HG03432 (cell line): ENCODE results near the gene EXO5.
"Not testable (repeated sequence)": the region's sequence is repeated elsewhere in the genome, so short reads cannot be mapped to it uniquely, and the experiment has no call there.

Source experiments
- ATAC-seq: cut with Tn5 transposase; IDR thresholded peaks from one replicate; pipeline ENCODE4 v1.9.1; 2021; ENCODE audit warnings: mild to moderate bottlenecking, moderate library complexity; ENCODE audit not compliant: unreplicated experiment

The EXO5 gene

GRCh38 chr1:40508375-40509341, at the start of gene EXO5:
Gene EXO5 (plus strand): TSS chr1:40508767. CDS start chr1:40514545, 5,778 bp downstream.
- ATAC-seq: peak; percentile 89

- no peak for ATAC-seq
Measured at GRCh38 chr1:40462956-40463590, 45.5 kb upstream of the EXO5 start.

- ATAC-seq: no peak
Measured at GRCh38 chr1:40469327-40469726, 39.2 kb upstream of the EXO5 start.

GRCh38 chr1:40475268-40475667, 33.3 kb upstream of the EXO5 start:
- no peak for ATAC-seq

GRCh38 chr1:40476924-40477677, 31.5 kb upstream of the EXO5 start, which contains the start of gene ZFP69:
Gene ZFP69 (plus strand): TSS chr1:40477290. CDS start chr1:40479362, 2,072 bp downstream.
- no peak for ATAC-seq

- ATAC-seq: no peak
Measured at GRCh38 chr1:40477678-40478053, 30.9 kb upstream of the EXO5 start.

GRCh38 chr1:40478276-40478675, 30.3 kb upstream of the EXO5 start:
- ATAC-seq: no peak

- no peak for ATAC-seq
Measured at GRCh38 chr1:40479156-40479555, 29.4 kb upstream of the EXO5 start.

GRCh38 chr1:40495315-40495903, 13.2 kb upstream of the EXO5 start:
- ATAC-seq: no peak

GRCh38 chr1:40502651-40503050, 5.9 kb upstream of the EXO5 start:
- ATAC-seq: not testable (repeated sequence)

GRCh38 chr1:40507973-40508372, 594 bp upstream of the EXO5 start:
- ATAC-seq: no peak

- ATAC-seq: no peak
Measured at GRCh38 chr1:40519517-40519916, 10.9 kb downstream of the EXO5 start.

GRCh38 chr1:40530735-40531380, 22.3 kb downstream of the EXO5 start:
- no peak for ATAC-seq

- ATAC-seq: peak; percentile 91
Measured at GRCh38 chr1:40531381-40532061, 23.0 kb downstream of the EXO5 start, which contains the start of gene ZNF684. Gene ZNF684 (plus strand): TSS chr1:40531637. CDS start chr1:40533167, 1,530 bp downstream.

GRCh38 chr1:40532062-40532389, 23.5 kb downstream of the EXO5 start:
- ATAC-seq: no peak

GRCh38 chr1:40532844-40533424, 24.4 kb downstream of the EXO5 start:
- ATAC-seq: no peak

GRCh38 chr1:40534589-40534988, 26.0 kb downstream of the EXO5 start:
- ATAC-seq: no peak

- ATAC-seq: no peak
Measured at GRCh38 chr1:40535732-40536131, 27.2 kb downstream of the EXO5 start.

- ATAC-seq: no peak
Measured at GRCh38 chr1:40539338-40539737, 30.8 kb downstream of the EXO5 start.
